Neural cell (in vitro differentiated cells): Measurements from ENCODE around the gene FAM193A. TPM values are rescaled to one million over a fixed set of nuclear protein-coding genes. Genes with fewer than 3 reads are reported as not detected.
"Not testable (repeated sequence)": the region's sequence is repeated elsewhere in the genome, so short reads cannot be mapped to it uniquely, and the experiment has no call there.

Experiments
- H2AFZ ChIP-seq: fragments of 200-600, 300-800 bp; sonication (generic), shearing (Covaris generic); 2 replicates; pipeline ENCODE4 v1.6.0; 2014; ENCODE audit warnings: low read depth, mild to moderate bottlenecking, antibody characterized with exemption, low read length, moderate library complexity
- H3F3A ChIP-seq: fragments of 200-600 bp; shearing (Covaris generic); 2 replicates; pipeline ENCODE4 v1.6.1; 2016; ENCODE audit warnings: mild to moderate bottlenecking, moderate library complexity, mixed read lengths, antibody characterized with exemption, low read length; ENCODE audit not compliant: insufficient read depth, poor library complexity, severe bottlenecking
- H3K27ac ChIP-seq: fragments of 200-600, 300-800 bp; sonication (generic), shearing (Covaris generic); 2 replicates; pipeline ENCODE4 v1.5.1; 2014; ENCODE audit warnings: mild to moderate bottlenecking, low read length, moderate library complexity
- H3K27me3 ChIP-seq: fragments of 300-800, 200-600 bp; sonication (generic), shearing (Covaris generic); 2 replicates; pipeline ENCODE4 v1.6.0; 2014; ENCODE audit warnings: mild to moderate bottlenecking, low read depth, low read length, moderate library complexity; ENCODE audit not compliant: insufficient read depth
- H3K36me3 ChIP-seq: fragments of 300-800, 200-600 bp; sonication (generic), shearing (Covaris generic); 2 replicates; pipeline ENCODE4 v1.5.1; 2014; ENCODE audit warnings: mild to moderate bottlenecking, antibody characterized with exemption, low read length, moderate library complexity; ENCODE audit not compliant: insufficient read depth
- H3K4me2 ChIP-seq: fragments of 300-800, 200-600 bp; sonication (generic), shearing (Covaris generic); 2 replicates; pipeline ENCODE4 v1.6.0; 2014; ENCODE audit warnings: mild to moderate bottlenecking, low read length
- H3K4me3 ChIP-seq: fragments of 300-800, 200-600 bp; sonication (generic), shearing (Covaris generic); 2 replicates; pipeline ENCODE4 v1.5.1; 2014; ENCODE audit warnings: mild to moderate bottlenecking, low read length, moderate library complexity
- H3K79me2 ChIP-seq: fragments of 200-600 bp; shearing (Covaris generic); replicated peaks from 2 replicates; pipeline ENCODE4 v1.6.0; 2014; ENCODE audit warnings: mild to moderate bottlenecking, low read length, moderate library complexity; ENCODE audit not compliant: insufficient read depth
- H3K9ac ChIP-seq: fragments of 300-800, 200-600 bp; sonication (generic), shearing (Covaris generic); 2 replicates; pipeline ENCODE4 v1.6.1; 2016; ENCODE audit warnings: mild to moderate bottlenecking, low read length, mixed read lengths
- H3K9me2 ChIP-seq: fragments of 200-600 bp; shearing (Covaris generic); 2 replicates; pipeline ENCODE4 v1.6.1; 2016; ENCODE audit warnings: mild to moderate bottlenecking, low read length, mixed read lengths; ENCODE audit not compliant: insufficient read depth
- H3K9me3 ChIP-seq: fragments of 200-600, 300-800 bp; sonication (generic), shearing (Covaris generic); 2 replicates; pipeline ENCODE4 v1.6.1; 2016; ENCODE audit warnings: mild to moderate bottlenecking, mixed run types, low read length, moderate library complexity, mixed read lengths
- H4K20me1 ChIP-seq: fragments of 200-600 bp; shearing (Covaris generic); 2 replicates; pipeline ENCODE4 v1.6.1; 2016; ENCODE audit warnings: mild to moderate bottlenecking, mixed run types; ENCODE audit not compliant: insufficient read depth
- EP300 ChIP-seq: fragments of 450-650 bp; conservative IDR thresholded peaks from 2 replicates; pipeline ENCODE4 v1.6.1; 2014; ENCODE audit warnings: antibody characterized with exemption, mild to moderate bottlenecking, moderate library complexity; ENCODE audit not compliant: poor library complexity, severe bottlenecking
- EZH2 ChIP-seq: fragments of 200-600, 300-800 bp; shearing (Covaris generic), sonication (generic); IDR thresholded peaks from 2 replicates; pipeline ENCODE4 v1.6.1; 2014; ENCODE audit warnings: antibody characterized with exemption, low read length, borderline replicate concordance, mild to moderate bottlenecking; ENCODE audit not compliant: insufficient read depth, poor library complexity, severe bottlenecking
- MXI1 ChIP-seq: fragments of 450-650 bp; conservative IDR thresholded peaks from 2 replicates; pipeline ENCODE4 v1.6.1; 2014; ENCODE audit warnings: antibody characterized with exemption, mild to moderate bottlenecking; ENCODE audit not compliant: poor library complexity, severe bottlenecking
- POLR2AphosphoS5 ChIP-seq: IDR thresholded peaks from 2 replicates; pipeline ENCODE4 v1.6.1; 2012
- RAD21 ChIP-seq: fragments of 450-650 bp; conservative IDR thresholded peaks from 2 replicates; pipeline ENCODE4 v1.6.1; 2014; ENCODE audit warnings: antibody characterized with exemption, mild to moderate bottlenecking, moderate library complexity
- SMC3 ChIP-seq: fragments of 450-650 bp; conservative IDR thresholded peaks from 2 replicates; pipeline ENCODE4 v1.6.1; 2014; ENCODE audit warnings: antibody characterized with exemption, mild to moderate bottlenecking, moderate library complexity; ENCODE audit not compliant: poor library complexity
- TAF1 ChIP-seq: IDR thresholded peaks from 2 replicates; pipeline ENCODE4 v1.6.1; 2012; ENCODE audit warnings: low read depth
- polyA plus RNA-seq: library from polyadenylated mRNA; depleted of rRNA; stranded (reverse); fragments of >200 nt; gene quantifications from 2 replicates; pipeline ENCODE4 v1.2.3, GENCODE V29; 2014
- TF ChIP-seq, protein P1 (sequence below): IDR thresholded peaks from 2 replicates; pipeline ENCODE4 v1.6.1; 2012; ENCODE audit warnings: borderline replicate concordance

FAM193A gene
- polyA plus RNA-seq, 1 donor from 2014 or later: 11.6 TPM

DNA sequence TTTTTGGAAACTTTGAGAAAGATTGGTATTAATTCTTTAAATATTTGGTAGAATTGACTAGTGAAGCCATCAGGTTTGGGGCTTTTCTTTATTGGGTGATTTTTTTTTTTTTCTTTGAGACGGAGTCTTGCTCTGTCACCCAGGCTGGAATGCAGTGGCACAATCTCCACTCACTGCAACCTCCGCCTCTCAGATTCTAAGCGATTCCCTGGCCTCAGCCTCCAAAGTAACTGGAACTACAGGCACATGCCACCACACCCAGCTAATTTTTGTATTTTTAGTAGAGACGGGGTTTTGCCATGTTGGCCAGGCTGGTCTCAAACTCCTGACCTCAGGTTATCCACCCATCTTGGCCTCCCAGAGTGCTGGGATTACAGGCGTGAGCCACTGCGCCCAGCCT lies 143.3 kb downstream of the FAM193A start:
- not testable (repeated sequence) for H2AFZ ChIP-seq, H3F3A ChIP-seq, H3K9me2 ChIP-seq, H3K4me2 ChIP-seq, H3K9me3 ChIP-seq, H3K9ac ChIP-seq, H3K27me3 ChIP-seq, H4K20me1 ChIP-seq, H3K27ac ChIP-seq, H3K4me3 ChIP-seq, H3K36me3 ChIP-seq
- H3K79me2 ChIP-seq: peaks cover 12% of the 10 kb centered on the region

DNA sequence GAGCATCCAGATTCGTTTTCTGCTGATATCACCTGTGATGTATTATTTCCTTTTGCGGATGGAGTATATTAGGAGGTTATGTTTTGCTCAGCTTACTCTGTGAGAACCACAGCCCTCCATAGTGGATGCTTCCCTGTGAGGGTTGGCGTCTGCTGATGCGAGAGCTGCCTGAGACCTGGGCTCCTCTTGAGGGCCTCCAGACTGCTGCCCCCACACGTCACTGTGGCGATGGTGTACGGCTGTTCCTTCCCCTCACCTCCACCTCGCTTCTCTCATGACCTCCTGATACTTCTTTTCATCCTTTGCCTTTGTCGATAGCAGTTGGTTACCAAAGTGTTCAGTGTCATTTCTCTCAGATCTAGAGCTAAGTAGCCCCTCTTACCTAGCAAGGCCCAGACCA lies 148.0 kb downstream of the FAM193A start:
- Histone ChIP-seq H3K9ac (no peak overlapping the region), H3K27me3 (no peaks in the 10 kb centered on the region), H4K20me1 (no peaks in the 10 kb centered on the region), H3F3A (no peaks in the 10 kb centered on the region), H3K9me3 (no peaks in the 10 kb centered on the region), H3K9me2 (no peaks in the 10 kb centered on the region), H3K79me2 (peaks cover 12% of the 10 kb centered on the region), H3K27ac (no peak overlapping the region), H3K4me3 (no peak overlapping the region), H2AFZ (no peak overlapping the region), H3K4me2 (no peak overlapping the region), H3K36me3 (peaks cover 5% of the 10 kb centered on the region)
- TF ChIP-seq RAD21 (no peak), TAF1 (no peak), MXI1 (no peak)
- TF ChIP-seq, protein P1, sequence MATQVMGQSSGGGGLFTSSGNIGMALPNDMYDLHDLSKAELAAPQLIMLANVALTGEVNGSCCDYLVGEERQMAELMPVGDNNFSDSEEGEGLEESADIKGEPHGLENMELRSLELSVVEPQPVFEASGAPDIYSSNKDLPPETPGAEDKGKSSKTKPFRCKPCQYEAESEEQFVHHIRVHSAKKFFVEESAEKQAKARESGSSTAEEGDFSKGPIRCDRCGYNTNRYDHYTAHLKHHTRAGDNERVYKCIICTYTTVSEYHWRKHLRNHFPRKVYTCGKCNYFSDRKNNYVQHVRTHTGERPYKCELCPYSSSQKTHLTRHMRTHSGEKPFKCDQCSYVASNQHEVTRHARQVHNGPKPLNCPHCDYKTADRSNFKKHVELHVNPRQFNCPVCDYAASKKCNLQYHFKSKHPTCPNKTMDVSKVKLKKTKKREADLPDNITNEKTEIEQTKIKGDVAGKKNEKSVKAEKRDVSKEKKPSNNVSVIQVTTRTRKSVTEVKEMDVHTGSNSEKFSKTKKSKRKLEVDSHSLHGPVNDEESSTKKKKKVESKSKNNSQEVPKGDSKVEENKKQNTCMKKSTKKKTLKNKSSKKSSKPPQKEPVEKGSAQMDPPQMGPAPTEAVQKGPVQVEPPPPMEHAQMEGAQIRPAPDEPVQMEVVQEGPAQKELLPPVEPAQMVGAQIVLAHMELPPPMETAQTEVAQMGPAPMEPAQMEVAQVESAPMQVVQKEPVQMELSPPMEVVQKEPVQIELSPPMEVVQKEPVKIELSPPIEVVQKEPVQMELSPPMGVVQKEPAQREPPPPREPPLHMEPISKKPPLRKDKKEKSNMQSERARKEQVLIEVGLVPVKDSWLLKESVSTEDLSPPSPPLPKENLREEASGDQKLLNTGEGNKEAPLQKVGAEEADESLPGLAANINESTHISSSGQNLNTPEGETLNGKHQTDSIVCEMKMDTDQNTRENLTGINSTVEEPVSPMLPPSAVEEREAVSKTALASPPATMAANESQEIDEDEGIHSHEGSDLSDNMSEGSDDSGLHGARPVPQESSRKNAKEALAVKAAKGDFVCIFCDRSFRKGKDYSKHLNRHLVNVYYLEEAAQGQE: no peak

DNA sequence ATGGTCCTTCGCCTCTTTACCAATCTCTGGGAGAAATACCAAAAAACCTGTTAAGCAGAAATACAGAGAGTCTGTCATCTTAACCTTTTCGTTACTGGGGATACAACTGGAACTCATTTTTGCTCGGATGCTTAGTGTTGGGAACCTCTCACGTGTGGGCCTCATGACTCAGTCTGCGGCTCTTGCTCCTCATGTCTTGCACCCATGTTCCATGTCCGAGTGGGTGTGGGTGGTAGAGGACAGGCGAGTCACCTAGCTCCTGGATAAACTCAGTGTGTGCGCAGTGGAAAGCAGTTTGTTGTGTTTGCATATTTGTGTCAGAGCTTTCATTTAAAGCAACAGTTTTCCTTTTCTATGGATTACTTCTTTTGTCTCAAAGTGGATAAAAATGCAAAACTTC lies 149.1 kb downstream of the FAM193A start:
- Histone ChIP-seq H4K20me1 (no peaks in the 10 kb centered on the region), H3K27me3 (no peaks in the 10 kb centered on the region), H3F3A (no peaks in the 10 kb centered on the region), H3K79me2 (peaks cover 12% of the 10 kb centered on the region), H3K4me3 (no peak overlapping the region), H2AFZ (no peak overlapping the region), H3K9me2 (no peaks in the 10 kb centered on the region), H3K27ac (no peak overlapping the region), H3K9ac (no peak overlapping the region), H3K36me3 (peaks cover 8% of the 10 kb centered on the region), H3K4me2 (no peak overlapping the region), H3K9me3 (no peaks in the 10 kb centered on the region)
- no peak for TF ChIP-seq EP300

DNA sequence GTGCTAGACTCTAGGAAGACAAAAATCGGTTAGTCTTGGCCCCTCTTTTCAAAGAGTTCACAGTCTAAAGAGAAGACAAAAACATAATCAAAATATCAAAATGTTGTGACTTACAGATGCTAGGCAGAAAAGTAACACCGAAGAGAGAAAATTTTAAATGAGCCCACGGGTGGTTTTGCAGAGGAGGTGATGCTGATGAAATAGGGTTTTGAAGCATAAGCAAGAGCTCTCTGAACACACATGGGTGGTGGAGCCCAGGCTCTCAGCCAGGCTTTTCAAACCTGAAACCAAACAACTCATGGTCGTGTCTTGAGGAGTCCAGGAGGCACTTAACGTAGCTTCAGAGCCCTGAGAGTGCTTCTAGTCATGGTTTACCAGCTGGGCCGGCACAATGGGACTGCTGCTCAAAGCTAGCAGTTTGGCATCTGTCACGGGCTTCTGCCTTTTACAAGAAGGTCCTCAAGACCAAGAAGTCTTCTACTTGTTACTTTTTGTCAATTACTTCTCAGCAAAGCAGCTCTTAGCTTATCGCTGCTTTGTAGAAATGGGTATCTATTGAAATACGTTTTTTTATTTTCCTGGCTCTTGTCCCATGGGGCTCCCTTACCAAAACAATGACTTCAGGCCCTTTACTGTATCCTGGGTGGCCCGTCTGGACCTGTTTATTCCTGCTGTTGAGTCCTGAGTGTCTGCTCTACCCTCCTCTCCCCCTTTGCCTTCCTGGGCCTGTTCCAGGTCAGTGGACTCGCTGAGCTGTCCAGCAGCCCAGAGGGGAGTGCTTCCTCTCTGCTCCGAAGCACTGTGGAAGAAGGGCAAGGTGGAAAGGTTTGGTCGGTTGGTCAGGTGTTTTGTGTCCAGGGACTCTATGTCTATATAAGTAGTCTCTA lies 150.2 kb downstream of the FAM193A start:
- no peak overlapping the region for H3K4me2 ChIP-seq
- no peaks in the 10 kb centered on the region for H3K9me2 ChIP-seq
- no peaks in the 10 kb centered on the region for H3K27me3 ChIP-seq
- H2AFZ ChIP-seq: no peak overlapping the region
- no peak overlapping the region for H3K9ac ChIP-seq
- peaks cover 7% of the 10 kb centered on the region for H3K79me2 ChIP-seq
- H3K36me3 ChIP-seq: peaks cover 12% of the 10 kb centered on the region
- no peak for TF ChIP-seq POLR2AphosphoS5
- TF ChIP-seq EZH2: no peak
- TF ChIP-seq, protein P1: no peak
- TF ChIP-seq EP300: no peak
- no peak for TF ChIP-seq TAF1
- TF ChIP-seq MXI1: no peak
- no peak for TF ChIP-seq RAD21
- no peak for TF ChIP-seq SMC3
- H4K20me1 ChIP-seq: no peaks in the 10 kb centered on the region
- no peaks in the 10 kb centered on the region for H3F3A ChIP-seq
- no peak overlapping the region for H3K27ac ChIP-seq
- no peaks in the 10 kb centered on the region for H3K9me3 ChIP-seq
- H3K4me3 ChIP-seq: no peak overlapping the region
